Thyroid gland (tissue), 4 donors: Measurements from ENCODE around the gene HKDC1. TPM values are rescaled to one million over a fixed set of nuclear protein-coding genes. Genes with fewer than 3 reads are reported as not detected.

Experiments used
- DNase-seq, 2 donors: peaks; one replicate each; pipeline ENCODE4 v3.0.0-alpha.2; 2019
- H3K27ac ChIP-seq, 3 donors: fragments of 200-600 bp; sonication (generic); 1 replicate in 2 of 3; 2 replicates in 1 of 3; pipeline ENCODE4 v1.5.1; 2016 to 2019; ENCODE audit warnings: mild to moderate bottlenecking in 1 of 3, moderate library complexity in 1 of 3
- H3K27me3 ChIP-seq: fragments of 200-600 bp; sonication (generic); one replicate; pipeline ENCODE4 v1.5.1; 2019
- H3K36me3 ChIP-seq, 2 donors: fragments of 200-600 bp; sonication (generic); one replicate each; pipeline ENCODE4 v1.5.1; 2016 to 2019
- H3K4me1 ChIP-seq, 2 donors: fragments of 200-600 bp; sonication (generic); one replicate each; pipeline ENCODE4 v1.5.1; 2017 to 2019
- H3K4me3 ChIP-seq, 3 donors: fragments of 200-600 bp; sonication (generic); replicated peaks in 1 of 3; 1 replicate in 2 of 3; 2 replicates in 1 of 3; pipeline ENCODE4 v1.5.1; 2016; ENCODE audit warnings: mild to moderate bottlenecking in 1 of 3
- H3K9me3 ChIP-seq: fragments of 200-600 bp; sonication (generic); one replicate; pipeline ENCODE4 v1.5.1; 2017
- CTCF ChIP-seq, 6 experiments: fragments of 200-600 bp in 3 of 6; fragments of 450-650 bp in 3 of 6; sonication (generic) in 3 of 6; IDR thresholded peaks; one replicate each; pipeline ENCODE4 v1.5.1; 2016 to 2019; ENCODE audit warnings: antibody characterized with exemption in 6 of 6, mild to moderate bottlenecking in 2 of 6, inconsistent platforms in 1 of 6, moderate library complexity in 1 of 6
- POLR2A ChIP-seq, 2 donors: fragments of 450-650 bp; IDR thresholded peaks; one replicate each; pipeline ENCODE4 v1.6.1; 2017; ENCODE audit warnings: antibody characterized with exemption in 2 of 2, mild to moderate bottlenecking in 2 of 2, moderate library complexity in 1 of 2
- WGBS, 2 donors: methylation state at CpG; one replicate each; pipeline ENCODE4 v1.1.5; 2017; 5-methylcytosine and 5-hydroxymethylcytosine counted together
- intact Hi-C: fragments of 100-400 bp; cut with DNase I; formaldehyde crosslinking; loops from one replicate; pipeline ENCODE4 v1.15.1; 2023
- total RNA-seq, 4 donors: library from RNA; depleted of rRNA; stranded (reverse); fragments of >200 nt; gene quantifications; one replicate each; pipeline ENCODE4 v1.2.3, GENCODE V29; 2016

HKDC1 gene
- total RNA-seq, 4 donors from 2014 or later: 2.4 to 21.1 (median 8.5) TPM

- no peak overlapping the region for H3K27ac ChIP-seq
- H3K36me3 ChIP-seq: no peaks in the 10 kb centered on the region
- H3K27me3 ChIP-seq: no peaks in the 10 kb centered on the region
- H3K9me3 ChIP-seq: no peaks in the 10 kb centered on the region
- TF ChIP-seq POLR2A (IDR thresholded peaks at IDR 0.05) (no peak), CTCF (IDR thresholded peaks at IDR 0.05) (no peak)
- 80 to 91% methylated on average over 4 of the region's 4 CpGs for WGBS, 2 donors
- DNase-seq: no peak
- H3K4me3 ChIP-seq: no peak overlapping the region
- H3K4me1 ChIP-seq: no peaks in the 10 kb centered on the region
- intact Hi-C loops: no loop called here
Measured at GRCh38 chr10:69285699-69286098, 65.6 kb downstream of the HKDC1 start.

GRCh38 chr10:69287181-69287580, 67.0 kb downstream of the HKDC1 start:
- TF ChIP-seq CTCF (IDR thresholded peaks at IDR 0.05): no peak
- no peak for TF ChIP-seq POLR2A (IDR thresholded peaks at IDR 0.05)
- H3K4me3 ChIP-seq: no peak overlapping the region
- no peak for DNase-seq
- H3K4me1 ChIP-seq: no peaks in the 10 kb centered on the region
- H3K27me3 ChIP-seq: no peaks in the 10 kb centered on the region
- WGBS, 2 donors: 88 to 89% methylated on average over 4 of the region's 4 CpGs
- H3K36me3 ChIP-seq: no peaks in the 10 kb centered on the region
- H3K9me3 ChIP-seq: no peaks in the 10 kb centered on the region
- intact Hi-C loops: no loop called here
- no peak overlapping the region for H3K27ac ChIP-seq

DNA sequence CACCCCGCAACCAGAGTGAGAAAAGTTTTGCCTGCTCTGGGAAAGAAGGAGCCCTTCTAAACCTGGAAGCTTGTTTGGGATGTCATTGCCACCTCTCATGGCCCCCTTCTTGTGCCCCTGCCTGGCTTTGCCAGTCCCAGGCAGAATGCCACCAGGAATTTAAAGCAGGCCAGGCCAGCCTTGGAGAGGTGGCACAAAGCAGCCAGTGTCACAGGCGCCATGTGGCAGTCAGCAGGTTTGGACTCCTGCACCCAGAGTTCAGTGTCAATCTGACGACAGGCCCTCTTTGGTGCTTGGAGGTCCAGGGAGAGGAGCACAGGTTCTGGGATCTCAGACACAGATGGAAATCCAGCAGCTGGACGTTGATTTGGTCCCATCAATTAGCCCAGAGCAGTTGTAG, 70.9 kb downstream of the HKDC1 start:
- Histone ChIP-seq H3K36me3 (no peaks in the 10 kb centered on the region), H3K4me3 (no peak overlapping the region), H3K27ac (no peak overlapping the region), H3K27me3 (no peaks in the 10 kb centered on the region), H3K9me3 (no peaks in the 10 kb centered on the region), H3K4me1 (no peaks in the 10 kb centered on the region)
- intact Hi-C loops: no loop called here
- WGBS, 2 donors: 94 to 96% methylated on average over 4 of the region's 4 CpGs
- TF ChIP-seq CTCF (IDR thresholded peaks at IDR 0.05): no peak
- TF ChIP-seq POLR2A (IDR thresholded peaks at IDR 0.05): no peak
- no peak for DNase-seq

DNA sequence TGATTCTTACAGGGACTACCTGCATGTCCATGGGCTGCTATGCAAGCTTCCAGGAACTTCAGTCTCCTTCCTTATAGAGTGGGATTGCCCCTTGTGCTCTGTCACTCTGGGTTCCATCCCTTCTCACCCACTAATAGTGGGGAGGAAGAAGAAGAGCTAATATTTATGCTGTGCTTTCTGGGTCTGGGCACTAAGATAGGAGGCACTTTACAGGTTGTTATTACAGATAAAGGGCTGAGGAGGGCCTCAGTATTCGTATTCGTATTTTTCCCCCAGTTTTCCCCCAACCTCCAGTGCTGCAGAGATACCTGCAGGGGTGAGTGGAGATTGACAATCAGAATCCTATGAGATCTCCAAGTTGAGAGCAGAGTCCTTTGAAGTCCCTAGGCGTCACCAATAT, 72.3 kb downstream of the HKDC1 start:
- no peaks in the 10 kb centered on the region for H3K4me1 ChIP-seq
- no peak for DNase-seq
- no peaks in the 10 kb centered on the region for H3K9me3 ChIP-seq
- no peaks in the 10 kb centered on the region for H3K27me3 ChIP-seq
- H3K4me3 ChIP-seq: no peak overlapping the region
- WGBS, 2 donors: 58 to 60% methylated on average over 3 of the region's 3 CpGs
- no peak overlapping the region for H3K27ac ChIP-seq
- intact Hi-C loops: no loop called here
- no peak for TF ChIP-seq CTCF (IDR thresholded peaks at IDR 0.05)
- TF ChIP-seq POLR2A (IDR thresholded peaks at IDR 0.05): no peak
- no peaks in the 10 kb centered on the region for H3K36me3 ChIP-seq

GRCh38 chr10:69295027-69295636, 75.0 kb downstream of the HKDC1 start:
- 87 to 90% methylated on average over 11 of the region's 11 CpGs for whole genome bisulfite sequencing, 2 donors
- no peak for DNase-seq
- Histone ChIP-seq H3K4me3 (no peak overlapping the region), H3K4me1 (no peaks in the 10 kb centered on the region), H3K9me3 (no peaks in the 10 kb centered on the region), H3K27me3 (no peaks in the 10 kb centered on the region), H3K36me3 (no peaks in the 10 kb centered on the region), H3K27ac (no peak overlapping the region)
- no peak for TF ChIP-seq POLR2A (IDR thresholded peaks at IDR 0.05)
- no peak for TF ChIP-seq CTCF (IDR thresholded peaks at IDR 0.05)
- intact Hi-C loops: no loop called here
